ENCODE results near the gene SYNPO2. TPM values are rescaled to one million over a fixed set of nuclear protein-coding genes. Genes with fewer than 3 reads are reported as not detected.

SYNPO2 gene
- total RNA-seq, 1 donor from 2014 or later = 26.2 TPM

DNA sequence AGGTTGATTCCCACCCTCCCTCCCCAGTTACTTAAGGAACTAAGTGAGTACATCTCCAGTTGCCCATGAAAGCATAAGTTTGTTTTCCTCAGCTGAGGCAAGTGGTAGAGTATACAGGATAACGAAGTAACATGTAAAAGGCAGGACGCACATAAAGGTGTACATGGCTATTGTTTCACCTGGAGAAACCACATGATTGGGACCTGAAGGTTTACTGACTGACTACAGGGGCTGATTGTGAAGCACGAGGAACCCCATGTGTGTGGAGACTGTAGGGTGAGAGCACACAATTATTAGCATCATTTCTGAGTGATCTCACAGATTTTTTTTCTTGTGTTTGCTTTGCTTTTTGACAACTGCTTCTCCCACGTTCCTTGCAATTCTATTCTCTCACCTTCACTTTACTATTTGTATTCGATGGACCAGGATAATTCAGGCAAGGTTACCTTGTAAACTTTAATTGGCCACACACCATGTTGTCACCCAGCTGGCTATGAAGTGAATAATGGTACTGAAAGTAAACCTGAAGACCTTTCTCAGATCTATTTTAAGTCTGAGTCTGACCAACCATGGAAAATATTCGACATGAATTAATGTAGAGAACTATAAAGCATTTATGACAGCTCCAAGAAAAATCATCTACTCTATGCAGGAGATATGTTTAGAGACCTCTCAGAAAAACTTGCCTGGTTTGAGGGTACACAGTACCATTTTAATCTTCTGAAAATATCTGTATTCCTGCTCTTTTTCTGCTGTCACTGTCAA is 144.4 kb downstream of the SYNPO2 start:
- ATAC-seq (no peak), DNase-seq (no peak)
- TF ChIP-seq, protein P1, sequence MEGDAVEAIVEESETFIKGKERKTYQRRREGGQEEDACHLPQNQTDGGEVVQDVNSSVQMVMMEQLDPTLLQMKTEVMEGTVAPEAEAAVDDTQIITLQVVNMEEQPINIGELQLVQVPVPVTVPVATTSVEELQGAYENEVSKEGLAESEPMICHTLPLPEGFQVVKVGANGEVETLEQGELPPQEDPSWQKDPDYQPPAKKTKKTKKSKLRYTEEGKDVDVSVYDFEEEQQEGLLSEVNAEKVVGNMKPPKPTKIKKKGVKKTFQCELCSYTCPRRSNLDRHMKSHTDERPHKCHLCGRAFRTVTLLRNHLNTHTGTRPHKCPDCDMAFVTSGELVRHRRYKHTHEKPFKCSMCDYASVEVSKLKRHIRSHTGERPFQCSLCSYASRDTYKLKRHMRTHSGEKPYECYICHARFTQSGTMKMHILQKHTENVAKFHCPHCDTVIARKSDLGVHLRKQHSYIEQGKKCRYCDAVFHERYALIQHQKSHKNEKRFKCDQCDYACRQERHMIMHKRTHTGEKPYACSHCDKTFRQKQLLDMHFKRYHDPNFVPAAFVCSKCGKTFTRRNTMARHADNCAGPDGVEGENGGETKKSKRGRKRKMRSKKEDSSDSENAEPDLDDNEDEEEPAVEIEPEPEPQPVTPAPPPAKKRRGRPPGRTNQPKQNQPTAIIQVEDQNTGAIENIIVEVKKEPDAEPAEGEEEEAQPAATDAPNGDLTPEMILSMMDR (IDR thresholded peaks at IDR 0.05) = no peak
- H3K4me1 ChIP-seq = no peaks in the 10 kb centered on the region
- no peaks in the 10 kb centered on the region for H3K27me3 ChIP-seq (ENCODE audit: low read depth)
- H3K4me3 ChIP-seq = no peak overlapping the region
- H3K9me3 ChIP-seq = no peaks in the 10 kb centered on the region
- no peak overlapping the region for H3K27ac ChIP-seq
- no peaks in the 10 kb centered on the region for H3K36me3 ChIP-seq
- intact Hi-C loops (cut with DNase I) = no loop called here

DNA sequence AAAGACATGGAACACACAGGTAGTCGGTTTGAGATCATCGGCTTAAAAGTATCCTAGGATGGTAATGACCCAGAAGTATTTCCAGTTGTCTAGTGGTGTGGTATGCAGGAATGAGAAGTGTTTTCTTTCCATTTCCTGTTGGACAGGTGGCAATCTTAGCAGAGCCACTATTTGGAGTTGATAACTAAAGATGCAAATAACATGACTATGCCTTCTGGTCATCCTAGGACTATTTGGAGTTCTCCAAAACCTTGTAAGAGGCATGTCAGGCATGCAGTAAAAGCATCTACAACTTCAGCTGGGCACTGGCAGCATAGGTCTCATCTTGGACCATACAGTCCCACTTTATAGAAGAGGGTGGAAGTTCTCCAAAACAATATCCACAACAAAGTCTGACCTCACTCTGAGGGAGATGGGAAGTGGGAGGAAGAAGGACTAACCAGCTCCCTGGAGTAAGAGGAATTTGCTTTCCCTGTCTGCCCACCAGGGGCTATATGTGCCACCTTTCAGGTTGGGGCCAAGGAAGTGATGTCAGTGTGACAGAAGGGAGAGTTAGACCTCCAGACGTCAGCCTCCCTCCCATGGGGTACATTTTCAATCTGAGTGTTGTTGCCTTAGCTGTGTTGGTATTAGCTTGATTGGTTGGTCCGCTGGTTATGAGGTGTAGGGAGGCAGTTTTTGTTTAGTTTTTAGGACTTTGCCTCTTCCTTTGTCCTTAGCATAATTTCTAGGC is 145.8 kb downstream of the SYNPO2 start:
- Histone ChIP-seq H3K9me3 (no peaks in the 10 kb centered on the region), H3K36me3 (no peaks in the 10 kb centered on the region), H3K4me1 (peaks cover 5% of the 10 kb centered on the region), H3K4me3 (no peak overlapping the region), H3K27me3 (ENCODE audit: low read depth) (no peaks in the 10 kb centered on the region), H3K27ac (no peak overlapping the region)
- intact Hi-C loops (cut with DNase I) = no loop called here
- DNase-seq (no peak), ATAC-seq (no peak)
- TF ChIP-seq, protein P1 (IDR thresholded peaks at IDR 0.05) = no peak

DNA sequence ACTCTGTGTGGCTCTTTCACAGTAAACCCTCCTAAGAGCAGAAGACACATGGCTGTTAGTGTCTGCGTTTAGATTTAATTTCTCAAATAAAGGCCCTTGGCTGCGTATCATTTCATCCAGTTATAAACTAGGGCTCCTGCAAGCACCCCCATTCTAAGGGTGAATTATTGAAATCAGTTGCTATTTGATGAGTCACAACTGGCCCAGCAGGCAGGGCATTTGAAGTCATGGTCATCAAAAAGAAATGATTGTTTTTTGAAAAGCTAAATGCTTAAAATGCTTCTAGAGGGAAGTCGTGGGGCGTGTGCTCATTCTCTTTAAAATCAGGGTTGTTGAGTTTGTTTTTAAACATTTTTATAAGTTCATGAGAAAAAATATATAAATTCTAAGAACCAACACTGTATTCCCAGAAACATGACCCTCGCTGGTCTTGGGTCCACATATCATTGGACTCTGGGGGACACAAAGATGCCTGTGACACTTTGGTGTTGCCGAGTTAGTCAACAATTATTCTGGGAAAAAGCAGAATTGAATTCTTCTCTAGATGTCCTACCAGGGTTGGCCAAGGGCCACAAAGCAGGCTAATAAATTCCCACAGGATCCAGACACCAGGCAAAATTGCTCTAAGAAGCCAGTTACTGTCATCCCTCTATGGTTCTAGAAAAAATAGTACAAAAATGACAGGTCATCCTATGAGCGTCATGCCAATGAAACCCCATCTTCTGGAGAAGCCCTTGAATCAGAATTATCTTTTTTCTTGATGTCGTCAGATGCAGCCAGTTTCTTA is 147.5 kb downstream of the SYNPO2 start:
- TF ChIP-seq, protein P1 (IDR thresholded peaks at IDR 0.05) = no peak
- no peak for ATAC-seq
- Histone ChIP-seq H3K36me3 (no peaks in the 10 kb centered on the region), H3K4me1 (peaks cover 17% of the 10 kb centered on the region), H3K27me3 (ENCODE audit: low read depth) (no peaks in the 10 kb centered on the region), H3K4me3 (no peak overlapping the region), H3K9me3 (no peaks in the 10 kb centered on the region), H3K27ac (no peak overlapping the region)
- DNase-seq = no peak
- intact Hi-C loops (cut with DNase I) = no loop called here

DNA sequence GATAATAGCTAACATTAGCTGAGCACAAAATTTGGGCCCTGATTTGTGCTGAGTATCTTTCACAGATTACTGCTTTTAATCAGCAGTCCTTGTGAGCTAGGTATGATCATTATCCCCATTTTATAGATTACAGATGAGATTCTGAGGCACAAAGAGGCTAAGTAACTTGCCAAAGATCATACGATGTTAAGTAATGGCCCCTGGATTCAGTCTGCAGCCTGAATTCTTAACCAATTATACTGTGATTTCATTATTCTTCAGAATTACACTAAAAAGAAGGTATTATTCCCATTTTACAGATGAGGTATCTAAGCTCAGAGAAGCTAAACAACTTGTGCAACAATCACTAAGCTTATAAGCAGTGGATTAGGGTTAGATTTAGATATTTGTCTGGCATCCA is 149.1 kb downstream of the SYNPO2 start:
- H3K36me3 ChIP-seq = no peaks in the 10 kb centered on the region
- H3K27me3 ChIP-seq (ENCODE audit: low read depth) = no peaks in the 10 kb centered on the region
- H3K27ac ChIP-seq = no peak overlapping the region
- H3K9me3 ChIP-seq = no peaks in the 10 kb centered on the region
- peaks cover 30% of the 10 kb centered on the region for H3K4me1 ChIP-seq
- no peak for DNase-seq
- intact Hi-C loops (cut with DNase I) = no loop called here
- no peak overlapping the region for H3K4me3 ChIP-seq
- TF ChIP-seq, protein P1 (IDR thresholded peaks at IDR 0.05) = no peak
- no peak for ATAC-seq

DNA sequence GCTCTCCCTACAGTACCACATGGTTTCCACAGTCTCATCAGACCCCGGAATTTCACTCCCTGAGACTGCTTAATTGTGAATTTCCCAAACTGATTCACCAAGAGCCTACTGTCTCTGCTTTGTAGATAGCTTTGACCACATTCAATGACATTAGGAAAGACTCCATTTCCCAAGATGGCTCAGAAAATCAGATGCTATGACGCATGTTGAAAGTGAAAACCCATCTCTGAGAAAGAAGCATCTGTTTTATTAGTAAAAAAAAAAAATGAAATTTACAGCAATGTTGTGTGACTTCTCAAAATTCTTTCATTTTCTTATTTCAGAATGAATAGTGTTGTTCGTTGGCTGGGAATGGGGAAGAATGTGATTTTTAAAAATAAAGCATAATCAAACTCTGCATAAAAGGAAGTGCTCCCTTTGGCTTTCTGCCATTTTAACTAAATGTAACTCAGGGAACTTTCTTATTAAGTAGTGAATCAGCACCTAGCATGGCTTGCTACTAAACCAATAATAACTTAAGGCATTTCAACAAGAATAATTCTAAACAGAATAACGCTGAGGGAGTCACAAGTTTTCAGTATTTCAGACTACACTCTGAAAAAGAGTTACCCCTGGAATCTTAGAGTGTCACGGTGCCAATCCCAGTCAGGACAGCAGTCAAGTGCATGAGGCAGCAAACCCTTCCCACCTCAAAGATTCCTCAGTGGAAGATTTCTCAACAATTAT is 149.6 kb downstream of the SYNPO2 start:
- H3K4me3 ChIP-seq = no peak overlapping the region
- intact Hi-C loops (cut with DNase I) = no loop called here
- H3K36me3 ChIP-seq = no peaks in the 10 kb centered on the region
- DNase-seq (no peak), ATAC-seq (peak in 1 of 2 donors; percentile 13)
- H3K27me3 ChIP-seq (ENCODE audit: low read depth) = no peaks in the 10 kb centered on the region
- no peak overlapping the region for H3K27ac ChIP-seq
- TF ChIP-seq, protein P1 (IDR thresholded peaks at IDR 0.05) = no peak
- H3K4me1 ChIP-seq = peaks cover 30% of the 10 kb centered on the region
- H3K9me3 ChIP-seq = no peaks in the 10 kb centered on the region

Data from lower lobe of right lung (tissue), 2 donors.